Right lung (tissue), 5 donors: ENCODE data around the gene COL6A2. TPM values are rescaled to one million over a fixed set of nuclear protein-coding genes. Genes with fewer than 3 reads are reported as not detected.
"Not testable (repeated sequence)": the region's sequence is repeated elsewhere in the genome, so short reads cannot be mapped to it uniquely, and the experiment has no call there.

ENCODE experiments used
- DNase-seq, 2 donors: peaks; one replicate each; pipeline ENCODE4 v3.0.0-alpha.2; 2013
- polyA plus RNA-seq, 5 donors: library from polyadenylated mRNA; unstranded; fragments of 120-200 nt; gene quantifications; one replicate each; pipeline versions ENCODE4 v1.2.1 to v1.2.3, GENCODE V29; 2013; ENCODE audit warnings: inconsistent platforms in 1 of 5, low replicate concordance in 1 of 5; ENCODE audit not compliant: insufficient read length in 5 of 5, insufficient read depth in 1 of 5

Gene COL6A2
- polyA plus RNA-seq, 5 donors = 330 to 702 (median 390) TPM

- DNase-seq = no peak
Observed at GRCh38 chr21:46092811-46093667, 4.9 kb upstream of the COL6A2 start.

GRCh38 chr21:46093668-46094400 lies 4.1 kb upstream of the COL6A2 start:
- DNase-seq = no peak

- DNase-seq = no peak
Observed at GRCh38 chr21:46094401-46095082, 3.4 kb upstream of the COL6A2 start.

- DNase-seq = no peak
Observed at GRCh38 chr21:46095083-46095719, 2.7 kb upstream of the COL6A2 start.

- DNase-seq = no peak
Observed at GRCh38 chr21:46095814-46096595, 1.9 kb upstream of the COL6A2 start.

- no peak for DNase-seq
Observed at GRCh38 chr21:46096596-46097335, 1.1 kb upstream of the COL6A2 start.

GRCh38 chr21:46098303-46099141 lies 610 bp downstream of the COL6A2 start:
- DNase-seq = no peak

- DNase-seq = no peak
Observed at GRCh38 chr21:46099476-46099875, 1.6 kb downstream of the COL6A2 start.

- DNase-seq = no peak
Observed at GRCh38 chr21:46100020-46100419, 2.1 kb downstream of the COL6A2 start.

- DNase-seq = no peak
Observed at GRCh38 chr21:46100426-46100825, 2.5 kb downstream of the COL6A2 start.

- no peak for DNase-seq
Observed at GRCh38 chr21:46100906-46101305, 3.0 kb downstream of the COL6A2 start.

GRCh38 chr21:46104104-46104503 lies 6.2 kb downstream of the COL6A2 start:
- no peak for DNase-seq

GRCh38 chr21:46107376-46107775 lies 9.5 kb downstream of the COL6A2 start:
- DNase-seq = not testable (repeated sequence)

GRCh38 chr21:46108827-46109312 lies 11.0 kb downstream of the COL6A2 start:
- DNase-seq = no peak

GRCh38 chr21:46109313-46110221 lies 11.7 kb downstream of the COL6A2 start:
- DNase-seq = no peak

- no peak for DNase-seq
Observed at GRCh38 chr21:46110499-46111192, 12.7 kb downstream of the COL6A2 start.

GRCh38 chr21:46111193-46111571 lies 13.3 kb downstream of the COL6A2 start:
- no peak for DNase-seq
